HL-60 (cell line): ENCODE results near the gene PRR12.

Experiments used
- POLR2AphosphoS5 ChIP-seq: IDR thresholded peaks from 2 replicates; pipeline ENCODE4 v1.6.1; 2012; ENCODE audit warnings: low read depth
- TF ChIP-seq, protein P1 (sequence below): IDR thresholded peaks from one replicate; pipeline ENCODE4 v1.5.1; 2011; ENCODE audit warnings: low read length, control low read depth, inconsistent platforms; ENCODE audit not compliant: insufficient read depth
- TF ChIP-seq, protein P2 (sequence below): IDR thresholded peaks from 2 replicates; pipeline ENCODE4 v1.6.1; 2012; ENCODE audit warnings: low read depth; ENCODE audit not compliant: insufficient replicate concordance

DNA sequence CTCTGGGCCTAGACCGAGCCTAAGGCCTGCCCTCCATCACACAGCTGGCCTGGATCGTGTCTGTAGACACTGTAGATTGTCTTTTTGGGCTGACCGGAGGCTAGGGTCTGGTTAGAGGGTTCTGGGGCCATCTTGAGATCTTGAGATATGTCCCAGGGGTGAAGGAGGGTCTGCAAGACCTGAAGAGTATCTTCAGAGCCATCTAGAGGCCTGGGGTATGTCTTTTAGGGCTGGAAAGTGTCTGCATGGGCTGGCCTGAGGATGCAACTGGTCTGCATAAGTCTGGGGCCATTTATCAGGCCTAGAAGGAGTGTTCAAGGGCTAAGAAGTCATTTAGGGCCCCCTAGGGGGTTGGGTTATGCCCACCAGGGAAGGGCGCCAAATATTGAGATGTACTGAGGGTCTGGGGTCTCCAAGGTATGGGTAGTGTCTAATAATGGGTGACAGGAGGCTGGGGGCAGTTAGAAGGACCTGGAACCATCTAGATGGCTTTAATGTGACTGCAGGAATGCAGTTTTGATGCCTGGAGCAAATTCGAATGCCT is 51.6 kb downstream of the PRR12 start:
- no peak for TF ChIP-seq POLR2AphosphoS5
- TF ChIP-seq, protein P1, sequence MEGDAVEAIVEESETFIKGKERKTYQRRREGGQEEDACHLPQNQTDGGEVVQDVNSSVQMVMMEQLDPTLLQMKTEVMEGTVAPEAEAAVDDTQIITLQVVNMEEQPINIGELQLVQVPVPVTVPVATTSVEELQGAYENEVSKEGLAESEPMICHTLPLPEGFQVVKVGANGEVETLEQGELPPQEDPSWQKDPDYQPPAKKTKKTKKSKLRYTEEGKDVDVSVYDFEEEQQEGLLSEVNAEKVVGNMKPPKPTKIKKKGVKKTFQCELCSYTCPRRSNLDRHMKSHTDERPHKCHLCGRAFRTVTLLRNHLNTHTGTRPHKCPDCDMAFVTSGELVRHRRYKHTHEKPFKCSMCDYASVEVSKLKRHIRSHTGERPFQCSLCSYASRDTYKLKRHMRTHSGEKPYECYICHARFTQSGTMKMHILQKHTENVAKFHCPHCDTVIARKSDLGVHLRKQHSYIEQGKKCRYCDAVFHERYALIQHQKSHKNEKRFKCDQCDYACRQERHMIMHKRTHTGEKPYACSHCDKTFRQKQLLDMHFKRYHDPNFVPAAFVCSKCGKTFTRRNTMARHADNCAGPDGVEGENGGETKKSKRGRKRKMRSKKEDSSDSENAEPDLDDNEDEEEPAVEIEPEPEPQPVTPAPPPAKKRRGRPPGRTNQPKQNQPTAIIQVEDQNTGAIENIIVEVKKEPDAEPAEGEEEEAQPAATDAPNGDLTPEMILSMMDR, result no peak
- TF ChIP-seq, protein P2, sequence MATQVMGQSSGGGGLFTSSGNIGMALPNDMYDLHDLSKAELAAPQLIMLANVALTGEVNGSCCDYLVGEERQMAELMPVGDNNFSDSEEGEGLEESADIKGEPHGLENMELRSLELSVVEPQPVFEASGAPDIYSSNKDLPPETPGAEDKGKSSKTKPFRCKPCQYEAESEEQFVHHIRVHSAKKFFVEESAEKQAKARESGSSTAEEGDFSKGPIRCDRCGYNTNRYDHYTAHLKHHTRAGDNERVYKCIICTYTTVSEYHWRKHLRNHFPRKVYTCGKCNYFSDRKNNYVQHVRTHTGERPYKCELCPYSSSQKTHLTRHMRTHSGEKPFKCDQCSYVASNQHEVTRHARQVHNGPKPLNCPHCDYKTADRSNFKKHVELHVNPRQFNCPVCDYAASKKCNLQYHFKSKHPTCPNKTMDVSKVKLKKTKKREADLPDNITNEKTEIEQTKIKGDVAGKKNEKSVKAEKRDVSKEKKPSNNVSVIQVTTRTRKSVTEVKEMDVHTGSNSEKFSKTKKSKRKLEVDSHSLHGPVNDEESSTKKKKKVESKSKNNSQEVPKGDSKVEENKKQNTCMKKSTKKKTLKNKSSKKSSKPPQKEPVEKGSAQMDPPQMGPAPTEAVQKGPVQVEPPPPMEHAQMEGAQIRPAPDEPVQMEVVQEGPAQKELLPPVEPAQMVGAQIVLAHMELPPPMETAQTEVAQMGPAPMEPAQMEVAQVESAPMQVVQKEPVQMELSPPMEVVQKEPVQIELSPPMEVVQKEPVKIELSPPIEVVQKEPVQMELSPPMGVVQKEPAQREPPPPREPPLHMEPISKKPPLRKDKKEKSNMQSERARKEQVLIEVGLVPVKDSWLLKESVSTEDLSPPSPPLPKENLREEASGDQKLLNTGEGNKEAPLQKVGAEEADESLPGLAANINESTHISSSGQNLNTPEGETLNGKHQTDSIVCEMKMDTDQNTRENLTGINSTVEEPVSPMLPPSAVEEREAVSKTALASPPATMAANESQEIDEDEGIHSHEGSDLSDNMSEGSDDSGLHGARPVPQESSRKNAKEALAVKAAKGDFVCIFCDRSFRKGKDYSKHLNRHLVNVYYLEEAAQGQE, result no peak
